Uterus (tissue), 2 donors: ENCODE data around the gene AFG1L.
A peak's percentile ranks its signal among the peaks of the same experiment; 100 is the strongest.

Source experiments
- CTCF ChIP-seq, 4 experiments: fragments of 200-600 bp in 2 of 4; fragments of 450-650 bp in 2 of 4; sonication (generic) in 2 of 4; IDR thresholded peaks; one replicate each; pipeline ENCODE4 v1.5.1; 2016 to 2019; ENCODE audit warnings: antibody characterized with exemption in 4 of 4, mild to moderate bottlenecking in 2 of 4, moderate library complexity in 1 of 4
- POLR2A ChIP-seq, 2 donors: fragments of 450-650 bp; IDR thresholded peaks; one replicate each; pipeline ENCODE4 v1.6.1; 2016; ENCODE audit warnings: antibody characterized with exemption in 2 of 2, mild to moderate bottlenecking in 1 of 2, moderate library complexity in 1 of 2

- TF ChIP-seq CTCF (IDR thresholded peaks at IDR 0.05) (peak in 1 of 4 experiments; percentile 33), POLR2A (IDR thresholded peaks at IDR 0.05) (peak; percentile 81 to 92)
Observed at GRCh38 chr6:108558372-108559096, 263.7 kb downstream of the AFG1L start.
